NCI-H2029 treated with DMSO at 0.1 percent for 48 hours (cell line): ENCODE data around the gene BAIAP3.

Experiments
- DNase-seq: peaks from one replicate; lab custom pipeline; 2025; lab: John Stamatoyannopoulos, UW

Gene BAIAP3

GRCh38 chr16:1334739-1335138 lies 1.3 kb downstream of the BAIAP3 start:
- DNase-seq: no peak

DNA sequence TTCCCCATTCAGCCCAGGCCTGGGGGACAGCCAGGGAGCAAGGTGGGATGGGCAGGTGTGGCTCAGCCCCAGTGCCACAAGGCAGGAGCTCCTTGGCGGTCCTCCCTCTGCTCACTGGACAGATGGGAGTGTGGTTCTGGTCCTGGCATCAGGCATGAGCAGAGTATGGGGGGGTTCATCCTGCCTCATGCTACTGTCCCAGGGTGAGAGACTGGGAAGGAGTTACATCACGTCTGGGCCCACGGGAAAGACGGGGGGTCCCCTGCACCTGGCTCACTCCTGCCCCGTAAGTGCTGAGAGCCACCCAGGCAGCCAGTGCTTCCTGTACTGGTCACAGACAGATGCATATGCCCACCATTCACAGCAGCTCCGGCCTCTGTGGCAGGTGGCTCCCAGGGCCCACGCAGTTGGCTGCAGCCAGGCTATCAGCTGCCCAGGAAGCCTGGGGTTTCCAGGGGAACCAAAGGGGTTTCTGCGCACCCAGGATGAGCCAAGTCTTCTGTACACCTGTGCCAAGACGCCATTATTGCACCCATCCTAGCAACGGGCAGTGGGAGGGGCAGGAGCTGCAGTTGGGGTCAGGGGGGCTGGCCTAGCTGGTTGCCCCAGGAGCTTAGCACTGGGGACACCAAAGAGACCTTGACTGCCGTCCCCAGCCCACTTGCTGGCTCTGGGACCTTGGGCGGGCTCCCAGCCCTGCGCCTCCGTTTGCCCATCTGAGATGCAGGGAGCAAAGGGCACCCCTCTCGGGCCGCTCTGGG lies 1.9 kb downstream of the BAIAP3 start:
- DNase-seq: no peak

- DNase-seq: no peak
Measured at GRCh38 chr16:1335996-1336395, 2.6 kb downstream of the BAIAP3 start.

GRCh38 chr16:1336619-1337018 lies 3.2 kb downstream of the BAIAP3 start:
- no peak for DNase-seq

GRCh38 chr16:1337486-1337885 lies 4.0 kb downstream of the BAIAP3 start:
- DNase-seq: no peak

DNA sequence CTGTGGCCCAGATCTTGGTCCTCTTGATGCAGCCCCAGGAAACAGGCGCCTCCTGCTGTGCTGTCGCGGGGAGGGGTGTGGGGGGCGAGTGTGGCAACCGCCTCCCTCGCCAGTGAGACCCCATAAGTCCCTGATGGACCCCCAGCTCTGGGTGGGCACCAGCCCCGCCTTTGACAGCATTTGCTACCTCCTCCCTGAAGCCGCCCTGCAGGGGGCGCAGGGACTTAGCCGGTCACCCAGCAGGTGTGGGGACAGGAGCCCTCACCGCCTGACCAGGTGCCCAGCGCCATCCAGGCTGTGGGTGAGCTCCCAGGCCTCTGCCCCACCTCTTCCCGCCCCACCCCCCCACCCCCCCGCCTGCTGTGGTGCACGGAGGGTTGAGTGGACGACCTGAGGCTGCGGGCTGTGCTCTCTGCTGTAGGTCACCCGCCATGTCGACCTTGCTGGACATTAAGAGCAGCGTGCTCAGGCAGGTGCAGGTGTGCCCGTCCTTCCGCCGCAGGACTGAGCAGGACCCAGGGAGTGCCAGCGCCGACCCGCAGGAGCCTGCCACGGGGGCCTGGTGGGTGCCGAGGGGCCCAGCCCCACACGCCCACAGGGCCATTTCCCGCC lies 4.8 kb downstream of the BAIAP3 start:
- no peak for DNase-seq

GRCh38 chr16:1338855-1339675 lies 5.6 kb downstream of the BAIAP3 start:
- DNase-seq: no peak

- DNase-seq: no peak
Measured at GRCh38 chr16:1340730-1341494, 7.5 kb downstream of the BAIAP3 start.

- DNase-seq: no peak
Measured at GRCh38 chr16:1341495-1342420, 8.3 kb downstream of the BAIAP3 start.

DNA sequence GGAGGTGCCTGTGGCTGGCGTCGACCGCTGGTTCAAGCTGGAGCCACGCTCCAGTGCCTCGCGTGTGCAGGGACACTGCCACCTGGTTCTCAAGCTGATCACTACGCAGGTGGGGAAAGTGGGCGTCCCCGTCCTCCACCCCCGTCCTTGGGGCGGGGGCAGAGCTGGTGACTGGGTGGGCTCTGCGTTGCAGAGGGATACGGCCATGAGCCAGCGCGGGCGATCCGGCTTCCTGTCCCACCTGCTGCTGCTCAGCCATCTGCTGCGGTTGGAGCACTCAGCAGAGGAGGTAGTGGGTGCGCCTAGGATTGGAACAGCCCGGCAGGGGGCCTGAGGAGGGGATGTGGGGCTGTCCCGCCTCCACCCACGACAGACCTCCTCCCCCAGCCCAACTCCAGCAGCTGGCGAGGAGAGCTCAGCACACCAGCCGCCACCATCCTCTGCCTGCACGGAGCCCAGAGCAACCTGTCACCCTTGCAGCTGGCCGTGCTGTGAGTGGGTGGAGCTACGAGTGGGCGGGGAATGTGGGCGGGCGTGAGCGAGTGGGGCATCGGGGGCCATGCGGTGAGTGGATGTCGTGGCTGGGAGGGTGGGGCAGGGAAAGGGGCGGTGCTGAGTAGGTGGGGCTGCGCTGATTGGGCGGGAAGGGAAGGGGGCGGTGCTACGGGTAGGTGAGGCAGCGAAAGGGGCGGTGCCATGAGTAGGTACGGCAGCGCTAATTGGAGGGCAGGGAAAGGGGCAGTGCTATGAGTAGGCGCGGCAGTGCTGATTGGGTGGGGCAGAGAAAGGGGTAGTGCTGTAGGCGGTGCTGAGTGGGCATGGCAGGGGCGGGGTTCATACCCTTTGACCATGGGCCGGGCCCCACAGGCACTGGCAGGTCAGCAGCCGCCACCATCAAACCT lies 9.3 kb downstream of the BAIAP3 start:
- DNase-seq: peak; percentile 98

DNA sequence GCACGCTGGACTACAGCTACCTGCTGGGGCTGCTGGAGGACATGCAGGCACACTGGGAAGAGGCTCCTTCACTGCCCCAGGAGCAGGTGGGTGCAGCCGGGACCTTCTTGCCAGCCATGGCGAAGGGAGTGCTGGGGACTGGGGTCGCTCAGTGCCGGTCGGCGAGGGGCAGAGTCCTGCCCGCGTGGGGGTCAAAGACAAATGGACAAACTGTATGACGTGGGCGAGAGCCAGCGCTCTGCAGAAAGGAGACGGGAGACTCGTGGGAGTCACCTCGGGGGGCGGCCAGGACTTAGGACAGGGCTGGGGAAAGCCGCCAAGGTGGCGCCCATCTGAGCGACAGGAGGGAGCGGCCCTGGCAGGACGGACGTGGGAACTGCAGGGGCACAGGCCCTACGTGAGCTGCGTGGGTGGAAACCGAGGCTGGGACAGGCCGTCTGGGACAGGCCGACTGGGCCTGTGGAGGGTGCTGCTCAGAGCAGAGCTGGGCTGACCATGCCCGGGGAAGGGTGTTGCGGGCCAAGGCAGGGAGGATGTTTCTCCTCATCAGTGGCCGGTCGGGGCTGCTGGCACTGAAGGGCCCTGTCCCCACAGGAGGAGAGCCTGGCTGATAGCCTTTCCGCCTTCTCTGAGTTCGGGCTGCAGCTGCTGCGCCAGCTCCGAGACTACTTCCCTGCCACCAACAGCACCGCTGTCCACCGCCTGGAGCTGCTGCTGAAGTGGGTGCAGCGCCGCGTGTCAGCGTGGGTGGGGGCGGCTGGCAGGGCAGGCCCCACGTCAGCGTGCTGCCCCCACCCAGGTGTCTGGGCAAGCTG lies 10.2 kb downstream of the BAIAP3 start:
- no peak for DNase-seq

GRCh38 chr16:1344499-1344898 lies 11.1 kb downstream of the BAIAP3 start:
- DNase-seq: no peak

GRCh38 chr16:1345087-1345486 lies 11.6 kb downstream of the BAIAP3 start:
- no peak for DNase-seq

- no peak for DNase-seq
Measured at GRCh38 chr16:1345651-1346421, 12.4 kb downstream of the BAIAP3 start.

GRCh38 chr16:1346422-1347285 lies 13.2 kb downstream of the BAIAP3 start:
- no peak for DNase-seq

DNA sequence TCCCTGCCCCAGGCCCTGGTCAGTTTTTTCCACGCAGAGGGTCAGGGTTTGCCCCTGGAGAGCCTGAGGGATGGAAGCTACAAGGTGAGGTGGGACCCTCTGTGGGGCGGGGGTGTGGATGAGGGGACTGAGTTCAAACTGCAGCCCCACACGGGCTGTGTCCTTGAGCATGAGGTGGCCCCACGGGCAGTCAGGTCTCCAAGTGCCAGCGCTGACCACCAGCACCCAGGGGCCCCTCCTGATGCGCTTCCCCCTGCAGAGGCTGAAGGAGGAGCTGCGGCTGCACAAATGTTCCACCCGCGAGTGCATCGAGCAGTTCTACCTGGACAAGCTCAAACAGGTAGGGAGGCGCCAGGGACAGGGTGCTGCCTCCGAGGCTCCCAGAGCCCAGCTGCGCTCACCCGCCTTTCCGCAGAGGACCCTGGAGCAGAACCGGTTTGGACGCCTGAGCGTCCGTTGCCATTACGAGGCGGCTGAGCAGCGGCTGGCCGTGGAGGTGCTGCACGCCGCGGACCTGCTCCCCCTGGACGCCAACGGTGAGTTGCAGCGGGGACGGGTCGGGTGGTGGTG lies 13.9 kb downstream of the BAIAP3 start:
- no peak for DNase-seq

DNA sequence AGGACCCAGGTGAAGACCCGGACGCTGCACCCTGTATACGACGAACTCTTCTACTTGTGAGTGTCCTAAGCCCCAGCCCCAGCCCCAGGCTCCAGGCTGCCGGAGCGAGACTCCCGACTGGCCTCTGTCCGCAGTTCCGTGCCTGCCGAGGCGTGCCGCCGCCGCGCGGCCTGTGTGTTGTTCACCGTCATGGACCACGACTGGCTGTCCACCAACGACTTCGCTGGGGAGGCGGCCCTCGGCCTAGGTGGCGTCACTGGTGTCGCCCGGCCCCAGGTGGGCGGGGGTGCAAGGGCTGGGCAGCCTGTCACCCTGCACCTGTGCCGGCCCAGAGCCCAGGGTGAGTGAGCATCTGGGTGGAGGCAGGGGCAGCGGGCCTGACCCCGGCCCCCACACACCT lies 14.5 kb downstream of the BAIAP3 start:
- DNase-seq: no peak
